ENCODE results near the gene ST8SIA5. TPM values are rescaled to one million over a fixed set of nuclear protein-coding genes. Genes with fewer than 3 reads are reported as not detected.

The ST8SIA5 gene
- total and polyA plus RNA-seq, 2 of the 4 experiments (the other 2 are of a cell fraction): 0.03 TPM; not detected in 1

DNA sequence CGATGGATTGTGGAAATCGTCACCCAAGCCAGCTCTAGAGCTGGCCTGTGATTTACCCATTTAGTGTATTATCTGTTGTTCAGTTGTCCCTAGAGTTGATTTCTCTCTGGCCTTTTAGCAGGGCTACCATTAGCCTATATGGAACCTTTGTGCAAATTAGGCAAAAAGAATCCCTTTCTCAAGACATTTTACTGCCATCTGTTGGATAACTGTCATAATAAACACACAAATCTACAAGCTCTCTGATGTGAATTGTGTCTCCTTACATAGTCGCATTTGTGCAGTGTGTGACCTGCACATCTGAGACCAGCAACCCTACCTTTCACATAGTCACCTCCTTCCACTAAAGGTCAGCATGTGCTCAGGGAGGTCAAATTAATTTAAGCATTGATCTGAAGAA is 133.9 kb downstream of the ST8SIA5 start:
- peak; percentile 15 for DNase-seq
- H2AK9ac ChIP-seq (replicated peaks; ENCODE audit: low read depth, low read length, poor library complexity): no peak overlapping the region
- no peaks in the 10 kb centered on the region for H3K9me3 ChIP-seq (ENCODE audit: control insufficient read depth, insufficient read depth, low read length)
- H4K20me1 ChIP-seq (ENCODE audit: insufficient read depth, low read length): no peaks in the 10 kb centered on the region
- H2BK15ac ChIP-seq (ENCODE audit: low read depth, low read length): no peak overlapping the region
- ChIA-PET CTCF (no interaction called here), POLR2A (ENCODE audit: unreplicated experiment) (no interaction called here)
- H3K27me3 ChIP-seq (ENCODE audit: control insufficient read depth, insufficient read depth, low read length): no peaks in the 10 kb centered on the region
- in situ Hi-C loops (cut with MboI; ENCODE audit: low sequenced_read_pairs) (no loop called here), intact Hi-C loops (cut with micrococcal nuclease) (no loop called here), dilution Hi-C loops (cut with HindIII; ENCODE audit: low sequenced_read_pairs, unreplicated experiment) (no loop called here)
- no CpG with 5 or more reads among the region's 3 CpGs for WGBS, 2 experiments (ENCODE audit: extremely low coverage in 2 of 2, insufficient read length in 1 of 2)
- H3K18ac ChIP-seq (ENCODE audit: low read depth, low read length): no peak overlapping the region
- no peaks in the 10 kb centered on the region for H3K36me3 ChIP-seq (ENCODE audit: control insufficient read depth, insufficient read depth, low read length)
- no peak overlapping the region for H3K9ac ChIP-seq (ENCODE audit: low read depth, low read length)
- H2BK5ac ChIP-seq (ENCODE audit: low read depth, low read length, poor library complexity, severe bottlenecking): no peak overlapping the region
- no peaks in the 10 kb centered on the region for H3K9me1 ChIP-seq (ENCODE audit: insufficient read depth, low read length)
- peak; percentile 71 for ATAC-seq (ENCODE audit: low read depth)
- no peak overlapping the region for H3K14ac ChIP-seq (replicated peaks; ENCODE audit: low read depth, low read length)
- no peak overlapping the region for H2BK120ac ChIP-seq (ENCODE audit: low read depth, low read length)
- no peak overlapping the region; a peak in 1 of 4 replicates for H4K8ac ChIP-seq (ENCODE audit: low read depth in 2 of 2, low read length in 2 of 2)
- H4K5ac ChIP-seq (ENCODE audit: low read depth, low read length): no peak overlapping the region
- H2AK5ac ChIP-seq (ENCODE audit: low read depth, low read length): no peak overlapping the region
- H3K79me1 ChIP-seq (ENCODE audit: low read depth in 1 of 2, low read length in 2 of 2): no peaks in the 10 kb centered on the region
- BruUV-seq (replicated peaks): no TSS peak
- no peak overlapping the region for H3K4me3 ChIP-seq (ENCODE audit: insufficient read depth, low read depth, low read length)
- H3K4ac ChIP-seq (ENCODE audit: low read depth, low read length): no peak overlapping the region
- H3K23ac ChIP-seq (ENCODE audit: low read depth, low read length): no peak overlapping the region
- H4K91ac ChIP-seq (ENCODE audit: insufficient read depth, low read depth, low read length): no peak overlapping the region
- H3K4me2 ChIP-seq (ENCODE audit: low read depth, low read length): no peak overlapping the region
- TF ChIP-seq MXI1 (IDR thresholded peaks at IDR 0.05; ENCODE audit: borderline replicate concordance, low read depth, low read length): no peak
- TF ChIP-seq CHD1 (IDR thresholded peaks at IDR 0.05; ENCODE audit: low read depth, low read length): no peak
- TF ChIP-seq NFE2L2 (IDR thresholded peaks at IDR 0.05; ENCODE audit: low read depth, low read length): no peak
- TF ChIP-seq RCOR1 (IDR thresholded peaks at IDR 0.05; ENCODE audit: insufficient replicate concordance, low read length): no peak
- TF ChIP-seq CTCF (conservative IDR thresholded peaks at IDR 0.05; ENCODE audit: low read depth, low read length): peak; percentile 20; the same call in 1 of the 2 replicates
- peak; percentile 19; the same call in 1 of the 2 replicates for TF ChIP-seq RAD21 (IDR thresholded peaks at IDR 0.05; ENCODE audit: low read length)
- TF ChIP-seq POLR2A (IDR thresholded peaks at IDR 0.05; ENCODE audit: low read depth, low read length): no peak
- TF ChIP-seq RFX5 (IDR thresholded peaks at IDR 0.05; ENCODE audit: low read depth, low read length): no peak
- no peak overlapping the region for H3K27ac ChIP-seq (ENCODE audit: insufficient read depth, low read length)
- H2BK20ac ChIP-seq (ENCODE audit: low read depth, low read length): no peak overlapping the region
- H2AFZ ChIP-seq (replicated peaks; ENCODE audit: low read length, poor library complexity): no peak overlapping the region
- H3K4me1 ChIP-seq (ENCODE audit: control insufficient read depth, insufficient read depth, low read length): no peaks in the 10 kb centered on the region
- H3K56ac ChIP-seq (ENCODE audit: extremely low read depth, insufficient read depth, low read length): no peak overlapping the region
